SK-N-SH treated with all-trans-retinoic acid at 6 μM for 48 hours (cell line): ENCODE measurements around the gene GRPEL2.

ENCODE experiments used
- ATAC-seq: fragments of 200-7000 bp; cut with Tn5 transposase; 3 replicates; pipeline ENCODE4 v1.9.1; 2020; ENCODE audit warnings: mild to moderate bottlenecking, moderate library complexity
- ARNTL ChIP-seq: fragments of 450-650 bp; formaldehyde crosslinking; IDR thresholded peaks from 2 replicates; pipeline ENCODE4 v1.5.0; 2020; ENCODE audit warnings: low read depth, mild to moderate bottlenecking, moderate library complexity, borderline replicate concordance
- BACH2 ChIP-seq: fragments of 250-450 bp; sonication (Bioruptor Pico); IDR thresholded peaks from 2 replicates; pipeline ENCODE4 v1.9.0; 2021; ENCODE audit warnings: mild to moderate bottlenecking, borderline replicate concordance
- CREB5 ChIP-seq: fragments of 250-450 bp; sonication (Bioruptor Pico); IDR thresholded peaks from 2 replicates; pipeline ENCODE4 v1.5.1; 2020; ENCODE audit warnings: low read depth, mild to moderate bottlenecking, moderate library complexity
- CSDC2 ChIP-seq: fragments of 250-450 bp; sonication (Bioruptor Pico); IDR thresholded peaks from 2 replicates; pipeline ENCODE4 v1.5.0; 2020; ENCODE audit warnings: mild to moderate bottlenecking, moderate library complexity
- ESRRG ChIP-seq: fragments of 250-450 bp; sonication (Bioruptor Pico); IDR thresholded peaks from 2 replicates; pipeline ENCODE4 v1.6.1; 2021; ENCODE audit warnings: mild to moderate bottlenecking
- GLIS3 ChIP-seq: fragments of 250-450 bp; sonication (Bioruptor Pico); IDR thresholded peaks from 2 replicates; pipeline ENCODE4 v1.5.0; 2020; ENCODE audit warnings: mild to moderate bottlenecking, moderate library complexity
- ISL1 ChIP-seq: fragments of 250-450 bp; sonication (Bioruptor Pico); IDR thresholded peaks from 2 replicates; pipeline ENCODE4 v2.1.2; 2022; ENCODE audit warnings: mild to moderate bottlenecking, moderate library complexity
- OSR1 ChIP-seq: fragments of 250-450 bp; sonication (Bioruptor Pico); IDR thresholded peaks from 2 replicates; pipeline ENCODE4 v1.8.0; 2022; ENCODE audit warnings: moderate library complexity, mild to moderate bottlenecking, inconsistent platforms
- PPARA ChIP-seq: fragments of 250-450 bp; sonication (Bioruptor Pico); IDR thresholded peaks from 2 replicates; pipeline ENCODE4 v1.5.0; 2020; ENCODE audit warnings: mild to moderate bottlenecking, borderline replicate concordance
- RARB ChIP-seq: fragments of 250-450 bp; sonication (Bioruptor Pico); IDR thresholded peaks from 2 replicates; pipeline ENCODE4 v1.8.0; 2021; ENCODE audit warnings: mild to moderate bottlenecking, moderate library complexity
- SNAI2 ChIP-seq: fragments of 250-450 bp; sonication (Bioruptor Pico); IDR thresholded peaks from 2 replicates; pipeline ENCODE4 v1.5.0; 2020; ENCODE audit warnings: mild to moderate bottlenecking, moderate library complexity
- TCF4 ChIP-seq: fragments of 250-450 bp; sonication (Bioruptor Pico); IDR thresholded peaks from 2 replicates; pipeline ENCODE4 v1.8.0; 2021; ENCODE audit warnings: mild to moderate bottlenecking, moderate library complexity, borderline replicate concordance
- ZC3H10 ChIP-seq: fragments of 250-450 bp; sonication (Bioruptor Pico); IDR thresholded peaks from 2 replicates; pipeline ENCODE4 v1.5.1; 2021; ENCODE audit warnings: mild to moderate bottlenecking, moderate library complexity
- ZFP3 ChIP-seq: fragments of 250-450 bp; sonication (Bioruptor Pico); IDR thresholded peaks from 2 replicates; pipeline ENCODE4 v1.5.0; 2020; ENCODE audit warnings: mild to moderate bottlenecking, moderate library complexity
- ZFP30 ChIP-seq: fragments of 450-650 bp; formaldehyde crosslinking; IDR thresholded peaks from 2 replicates; pipeline ENCODE4 v1.5.0; 2022; ENCODE audit warnings: mild to moderate bottlenecking, moderate library complexity
- ZNF565 ChIP-seq: fragments of 450-650 bp; formaldehyde crosslinking; conservative IDR thresholded peaks from 2 replicates; pipeline ENCODE4 v1.5.0; 2020; ENCODE audit warnings: low read depth, mild to moderate bottlenecking, moderate library complexity
- ZNF70 ChIP-seq: fragments of 450-650 bp; formaldehyde crosslinking; IDR thresholded peaks from 2 replicates; pipeline ENCODE4 v1.5.0; 2020; ENCODE audit warnings: mild to moderate bottlenecking, moderate library complexity
- ZNF8 ChIP-seq: fragments of 450-650 bp; formaldehyde crosslinking; IDR thresholded peaks from 2 replicates; pipeline ENCODE4 v1.5.0; 2020; ENCODE audit warnings: mild to moderate bottlenecking, moderate library complexity
- TF ChIP-seq, protein P1 (sequence below): fragments of 250-450 bp; sonication (Bioruptor Pico); IDR thresholded peaks from 2 replicates; pipeline ENCODE4 v1.8.0; 2020; ENCODE audit warnings: mild to moderate bottlenecking, moderate library complexity, borderline replicate concordance
- TF ChIP-seq, protein P2 (sequence below): fragments of 250-450 bp; sonication (Bioruptor Pico); IDR thresholded peaks from 2 replicates; pipeline ENCODE4 v1.5.0; 2020; ENCODE audit warnings: mild to moderate bottlenecking, moderate library complexity
- TF ChIP-seq, protein P3 (sequence below): fragments of 250-450 bp; sonication (Bioruptor Pico); IDR thresholded peaks from 2 replicates; pipeline ENCODE4 v1.8.0; 2021; ENCODE audit warnings: low read depth, mild to moderate bottlenecking, moderate library complexity, borderline replicate concordance
- TF ChIP-seq, protein P4 (sequence below): fragments of 250-450 bp; sonication (Bioruptor Pico); IDR thresholded peaks from 2 replicates; pipeline ENCODE4 v1.5.1; 2021; ENCODE audit warnings: mild to moderate bottlenecking, moderate library complexity

The GRPEL2 gene

DNA sequence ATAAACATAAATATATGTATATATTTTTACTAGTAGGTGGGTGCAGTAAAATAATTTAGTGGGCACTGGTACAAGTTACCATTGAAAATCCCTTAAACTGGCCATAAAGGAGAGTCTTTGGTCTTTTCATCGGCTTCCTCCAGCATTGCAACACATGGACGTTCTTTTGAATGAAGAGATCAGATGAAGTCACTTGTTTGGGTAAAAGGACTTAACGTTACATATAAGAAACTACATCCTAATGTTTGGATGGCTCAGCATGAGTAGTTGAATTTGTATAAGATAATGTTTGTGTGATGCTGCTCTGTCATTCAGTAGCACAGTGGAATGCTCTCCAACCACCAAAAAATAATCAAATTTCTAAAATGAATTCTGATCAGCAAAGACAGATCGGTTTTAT is 42.1 kb upstream of the GRPEL2 start:
- ATAC-seq: no peak
- TF ChIP-seq ZFP30 (CRISPR knock-in tag) (no peak), CSDC2 (no peak), ZC3H10 (CRISPR knock-in tag) (no peak), ZNF8 (no peak), ISL1 (no peak), ZNF565 (CRISPR knock-in tag) (no peak), ESRRG (CRISPR knock-in tag) (no peak), TCF4 (no peak), BACH2 (no peak), ZNF70 (no peak), GLIS3 (CRISPR knock-in tag) (no peak), PPARA (no peak), ZFP3 (no peak), OSR1 (no peak), SNAI2 (CRISPR knock-in tag) (no peak), ARNTL (CRISPR knock-in tag) (no peak)
- TF ChIP-seq, protein P1, sequence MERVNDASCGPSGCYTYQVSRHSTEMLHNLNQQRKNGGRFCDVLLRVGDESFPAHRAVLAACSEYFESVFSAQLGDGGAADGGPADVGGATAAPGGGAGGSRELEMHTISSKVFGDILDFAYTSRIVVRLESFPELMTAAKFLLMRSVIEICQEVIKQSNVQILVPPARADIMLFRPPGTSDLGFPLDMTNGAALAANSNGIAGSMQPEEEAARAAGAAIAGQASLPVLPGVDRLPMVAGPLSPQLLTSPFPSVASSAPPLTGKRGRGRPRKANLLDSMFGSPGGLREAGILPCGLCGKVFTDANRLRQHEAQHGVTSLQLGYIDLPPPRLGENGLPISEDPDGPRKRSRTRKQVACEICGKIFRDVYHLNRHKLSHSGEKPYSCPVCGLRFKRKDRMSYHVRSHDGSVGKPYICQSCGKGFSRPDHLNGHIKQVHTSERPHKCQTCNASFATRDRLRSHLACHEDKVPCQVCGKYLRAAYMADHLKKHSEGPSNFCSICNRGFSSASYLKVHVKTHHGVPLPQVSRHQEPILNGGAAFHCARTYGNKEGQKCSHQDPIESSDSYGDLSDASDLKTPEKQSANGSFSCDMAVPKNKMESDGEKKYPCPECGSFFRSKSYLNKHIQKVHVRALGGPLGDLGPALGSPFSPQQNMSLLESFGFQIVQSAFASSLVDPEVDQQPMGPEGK (CRISPR knock-in tag): no peak
- TF ChIP-seq, protein P2, sequence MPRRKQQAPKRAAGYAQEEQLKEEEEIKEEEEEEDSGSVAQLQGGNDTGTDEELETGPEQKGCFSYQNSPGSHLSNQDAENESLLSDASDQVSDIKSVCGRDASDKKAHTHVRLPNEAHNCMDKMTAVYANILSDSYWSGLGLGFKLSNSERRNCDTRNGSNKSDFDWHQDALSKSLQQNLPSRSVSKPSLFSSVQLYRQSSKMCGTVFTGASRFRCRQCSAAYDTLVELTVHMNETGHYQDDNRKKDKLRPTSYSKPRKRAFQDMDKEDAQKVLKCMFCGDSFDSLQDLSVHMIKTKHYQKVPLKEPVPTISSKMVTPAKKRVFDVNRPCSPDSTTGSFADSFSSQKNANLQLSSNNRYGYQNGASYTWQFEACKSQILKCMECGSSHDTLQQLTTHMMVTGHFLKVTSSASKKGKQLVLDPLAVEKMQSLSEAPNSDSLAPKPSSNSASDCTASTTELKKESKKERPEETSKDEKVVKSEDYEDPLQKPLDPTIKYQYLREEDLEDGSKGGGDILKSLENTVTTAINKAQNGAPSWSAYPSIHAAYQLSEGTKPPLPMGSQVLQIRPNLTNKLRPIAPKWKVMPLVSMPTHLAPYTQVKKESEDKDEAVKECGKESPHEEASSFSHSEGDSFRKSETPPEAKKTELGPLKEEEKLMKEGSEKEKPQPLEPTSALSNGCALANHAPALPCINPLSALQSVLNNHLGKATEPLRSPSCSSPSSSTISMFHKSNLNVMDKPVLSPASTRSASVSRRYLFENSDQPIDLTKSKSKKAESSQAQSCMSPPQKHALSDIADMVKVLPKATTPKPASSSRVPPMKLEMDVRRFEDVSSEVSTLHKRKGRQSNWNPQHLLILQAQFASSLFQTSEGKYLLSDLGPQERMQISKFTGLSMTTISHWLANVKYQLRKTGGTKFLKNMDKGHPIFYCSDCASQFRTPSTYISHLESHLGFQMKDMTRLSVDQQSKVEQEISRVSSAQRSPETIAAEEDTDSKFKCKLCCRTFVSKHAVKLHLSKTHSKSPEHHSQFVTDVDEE (CRISPR knock-in tag): no peak
- TF ChIP-seq, protein P3, sequence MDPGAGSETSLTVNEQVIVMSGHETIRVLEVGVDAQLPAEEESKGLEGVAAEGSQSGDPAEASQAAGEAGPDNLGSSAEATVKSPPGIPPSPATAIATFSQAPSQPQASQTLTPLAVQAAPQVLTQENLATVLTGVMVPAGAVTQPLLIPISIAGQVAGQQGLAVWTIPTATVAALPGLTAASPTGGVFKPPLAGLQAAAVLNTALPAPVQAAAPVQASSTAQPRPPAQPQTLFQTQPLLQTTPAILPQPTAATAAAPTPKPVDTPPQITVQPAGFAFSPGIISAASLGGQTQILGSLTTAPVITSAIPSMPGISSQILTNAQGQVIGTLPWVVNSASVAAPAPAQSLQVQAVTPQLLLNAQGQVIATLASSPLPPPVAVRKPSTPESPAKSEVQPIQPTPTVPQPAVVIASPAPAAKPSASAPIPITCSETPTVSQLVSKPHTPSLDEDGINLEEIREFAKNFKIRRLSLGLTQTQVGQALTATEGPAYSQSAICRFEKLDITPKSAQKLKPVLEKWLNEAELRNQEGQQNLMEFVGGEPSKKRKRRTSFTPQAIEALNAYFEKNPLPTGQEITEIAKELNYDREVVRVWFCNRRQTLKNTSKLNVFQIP (CRISPR knock-in tag): no peak
- TF ChIP-seq, protein P4, sequence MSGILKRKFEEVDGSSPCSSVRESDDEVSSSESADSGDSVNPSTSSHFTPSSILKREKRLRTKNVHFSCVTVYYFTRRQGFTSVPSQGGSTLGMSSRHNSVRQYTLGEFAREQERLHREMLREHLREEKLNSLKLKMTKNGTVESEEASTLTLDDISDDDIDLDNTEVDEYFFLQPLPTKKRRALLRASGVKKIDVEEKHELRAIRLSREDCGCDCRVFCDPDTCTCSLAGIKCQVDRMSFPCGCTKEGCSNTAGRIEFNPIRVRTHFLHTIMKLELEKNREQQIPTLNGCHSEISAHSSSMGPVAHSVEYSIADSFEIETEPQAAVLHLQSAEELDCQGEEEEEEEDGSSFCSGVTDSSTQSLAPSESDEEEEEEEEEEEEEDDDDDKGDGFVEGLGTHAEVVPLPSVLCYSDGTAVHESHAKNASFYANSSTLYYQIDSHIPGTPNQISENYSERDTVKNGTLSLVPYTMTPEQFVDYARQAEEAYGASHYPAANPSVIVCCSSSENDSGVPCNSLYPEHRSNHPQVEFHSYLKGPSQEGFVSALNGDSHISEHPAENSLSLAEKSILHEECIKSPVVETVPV (CRISPR knock-in tag): no peak

GRCh38 chr5:149304195-149305078 is 40.9 kb upstream of the GRPEL2 start:
- no peak for ATAC-seq
- TF ChIP-seq ISL1: no peak
- TF ChIP-seq ZNF8: no peak
- TF ChIP-seq RARB (CRISPR knock-in tag): no peak
- TF ChIP-seq, protein P2 (CRISPR knock-in tag): no peak
- no peak for TF ChIP-seq CSDC2
- no peak for TF ChIP-seq ZNF565 (CRISPR knock-in tag)
- TF ChIP-seq OSR1: no peak
- TF ChIP-seq ESRRG (CRISPR knock-in tag): no peak
- TF ChIP-seq CREB5: no peak
- TF ChIP-seq ZC3H10 (CRISPR knock-in tag): no peak
- TF ChIP-seq, protein P1 (CRISPR knock-in tag): no peak
- no peak for TF ChIP-seq ZNF70
- TF ChIP-seq, protein P4 (CRISPR knock-in tag): no peak
